Mononuclear cell (primary cell): ENCODE results near the gene ZNF569. TPM values are rescaled to one million over a fixed set of nuclear protein-coding genes. Genes with fewer than 3 reads are reported as not detected.

Source experiments
- H3K27me3 ChIP-seq: 2 replicates; pipeline ENCODE4 v1.6.0; 2011; ENCODE audit warnings: low read length, control low read depth; ENCODE audit not compliant: insufficient read depth
- H3K4me1 ChIP-seq: 2 replicates; pipeline ENCODE4 v1.5.1; 2011; ENCODE audit warnings: mild to moderate bottlenecking, low read length, control low read depth; ENCODE audit not compliant: insufficient read depth
- H3K4me3 ChIP-seq: 2 replicates; pipeline ENCODE4 v1.5.1; 2011; ENCODE audit warnings: mild to moderate bottlenecking, low read length, moderate library complexity
- H3K9me3 ChIP-seq: 2 replicates; pipeline ENCODE4 v1.5.1; 2011; ENCODE audit warnings: low read depth, mild to moderate bottlenecking, control low read depth, low read length
- total RNA-seq: library from RNA; depleted of rRNA; stranded (reverse); fragments of >200 nt; gene quantifications from one replicate; pipeline ENCODE4 v1.2.3, GENCODE V29; 2012

ZNF569 gene
- total RNA-seq: 6.0 TPM

DNA sequence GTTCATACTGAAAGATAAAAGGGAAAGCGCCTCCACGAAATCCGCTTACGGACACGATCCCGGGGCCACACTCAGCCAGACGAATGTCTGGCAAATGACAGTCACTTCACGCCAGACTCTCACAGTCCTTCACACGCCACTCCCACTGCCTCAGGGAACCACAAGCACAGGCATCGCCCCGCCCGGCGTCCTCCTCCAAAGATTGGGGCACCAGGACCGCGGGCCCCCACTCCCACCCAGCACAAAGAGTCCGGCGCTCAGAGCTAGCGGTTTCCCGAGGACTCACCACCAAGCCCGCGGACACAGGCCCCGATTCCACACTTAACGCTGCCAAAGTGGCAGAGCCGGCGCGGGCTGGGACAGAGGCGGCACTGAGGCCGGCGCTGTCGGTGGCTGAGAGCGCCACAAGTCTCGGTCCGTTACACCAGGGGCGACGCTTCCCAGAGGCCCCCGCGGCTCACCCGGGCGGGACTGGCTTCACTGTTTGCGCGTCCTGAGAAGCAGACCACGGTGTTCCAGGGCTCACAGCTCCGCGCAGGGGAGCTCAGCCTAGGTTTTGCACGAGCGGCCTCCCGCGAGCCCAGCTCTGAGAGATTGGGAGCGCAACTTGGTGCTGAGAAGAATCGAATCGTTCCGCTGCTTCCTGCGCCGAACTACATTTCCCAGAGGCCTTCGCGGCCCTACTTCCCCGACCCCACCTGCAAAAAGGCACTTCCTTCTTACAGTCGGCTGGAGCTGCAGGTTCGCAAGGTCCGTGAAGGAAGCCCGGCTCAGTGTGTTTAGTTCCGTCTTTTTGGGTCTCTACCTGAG, at the start of gene ZNF569:
Gene ZNF569, minus strand, starts transcription at position 647 of the 810 bp plus-strand sequence. CDS start 22,523 bp downstream, outside the sequence.
- H3K27me3 ChIP-seq: no peaks in the 10 kb centered on the region
- H3K9me3 ChIP-seq: peaks cover 16% of the 10 kb centered on the region
- H3K4me3 ChIP-seq: peak within 1 kb of the TSS; percentile 80
- H3K4me1 ChIP-seq: peaks cover 37% of the 10 kb centered on the region

GRCh38 chr19:37513397-37513796, 46.2 kb upstream of the ZNF569 start:
- Histone ChIP-seq H3K27me3 (no peaks in the 10 kb centered on the region), H3K4me3 (no peak overlapping the region), H3K9me3 (peaks cover 12% of the 10 kb centered on the region), H3K4me1 (no peaks in the 10 kb centered on the region)

- peaks cover 8% of the 10 kb centered on the region for H3K4me1 ChIP-seq
- no peaks in the 10 kb centered on the region for H3K27me3 ChIP-seq
- H3K4me3 ChIP-seq: no peak overlapping the region
- H3K9me3 ChIP-seq: peaks cover 15% of the 10 kb centered on the region
Observed at GRCh38 chr19:37511821-37512220, 44.6 kb upstream of the ZNF569 start.

DNA sequence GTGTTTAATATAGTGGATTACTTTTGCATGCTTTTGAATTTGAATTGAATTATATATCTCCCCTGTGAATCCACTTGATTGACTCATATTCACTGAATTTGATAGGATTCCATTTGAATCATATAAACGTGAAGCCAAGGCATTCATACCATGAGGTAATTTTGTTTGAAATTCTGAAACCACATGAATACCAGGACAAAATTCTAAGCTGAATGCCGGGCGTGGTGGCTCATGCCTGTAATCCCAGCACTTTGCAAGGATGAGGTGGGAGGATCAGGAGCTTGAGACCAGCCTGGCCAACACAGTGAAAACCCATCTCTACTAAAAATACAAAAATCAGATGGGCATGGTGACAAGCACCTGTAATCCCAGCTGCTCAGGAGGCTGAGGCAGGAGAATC, 43.9 kb upstream of the ZNF569 start:
- no peaks in the 10 kb centered on the region for H3K27me3 ChIP-seq
- peaks cover 8% of the 10 kb centered on the region for H3K4me1 ChIP-seq
- H3K4me3 ChIP-seq: no peak overlapping the region
- H3K9me3 ChIP-seq: peaks cover 14% of the 10 kb centered on the region

- peaks cover 18% of the 10 kb centered on the region for H3K4me1 ChIP-seq
- H3K9me3 ChIP-seq: peaks cover 6% of the 10 kb centered on the region
- H3K4me3 ChIP-seq: peak overlapping the region; percentile 57
- no peaks in the 10 kb centered on the region for H3K27me3 ChIP-seq
Observed at GRCh38 chr19:37507167-37507464, 39.9 kb upstream of the ZNF569 start.

- Histone ChIP-seq H3K27me3 (no peaks in the 10 kb centered on the region), H3K4me1 (peaks cover 18% of the 10 kb centered on the region), H3K4me3 (peak within 1 kb of the TSS; percentile 57), H3K9me3 (peaks cover 6% of the 10 kb centered on the region)
Observed at GRCh38 chr19:37506387-37507166, 39.3 kb upstream of the ZNF569 start, which contains the start of gene ZNF793. TSS of gene ZNF793 (plus strand) at chr19:37506939. CDS start at chr19:37523440, 16,501 bp downstream.

DNA sequence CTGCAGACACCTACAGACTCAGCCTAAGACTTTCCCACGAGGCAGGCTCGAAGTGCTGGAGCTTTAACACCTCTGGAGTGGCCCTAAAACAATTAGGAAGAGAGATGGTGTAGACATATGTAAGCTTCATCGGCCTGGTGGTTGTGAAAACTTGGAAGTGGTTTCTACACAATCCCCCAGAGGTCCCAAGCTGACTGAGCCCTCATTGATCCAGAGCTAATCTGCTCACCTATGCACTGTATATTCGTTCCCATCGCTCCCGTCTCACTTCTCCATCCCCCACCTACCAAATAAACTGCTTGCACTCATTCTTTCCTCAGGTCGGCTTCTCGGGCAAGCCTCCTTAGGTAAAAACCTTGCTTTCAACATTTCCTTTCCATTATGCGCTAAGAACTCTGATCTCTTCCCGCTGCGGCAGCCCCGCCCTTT, 38.7 kb upstream of the ZNF569 start:
- Histone ChIP-seq H3K9me3 (peaks cover 6% of the 10 kb centered on the region), H3K4me1 (peaks cover 18% of the 10 kb centered on the region), H3K27me3 (no peaks in the 10 kb centered on the region), H3K4me3 (peak overlapping the region; percentile 57)

- Histone ChIP-seq H3K27me3 (no peaks in the 10 kb centered on the region), H3K9me3 (peaks cover 56% of the 10 kb centered on the region)
Observed at GRCh38 chr19:37492213-37492612, 25.0 kb upstream of the ZNF569 start.

GRCh38 chr19:37484406-37485168, 17.3 kb upstream of the ZNF569 start:
- peaks cover 95% of the 10 kb centered on the region for H3K9me3 ChIP-seq
- no peak overlapping the region for H3K4me3 ChIP-seq
- H3K27me3 ChIP-seq: no peaks in the 10 kb centered on the region
- H3K4me1 ChIP-seq: no peaks in the 10 kb centered on the region

More at GRCh38 chr19:37492213-37492612, 25.0 kb upstream of the ZNF569 start:
- Histone ChIP-seq H3K4me3 (no peak overlapping the region), H3K4me1 (no peaks in the 10 kb centered on the region)

DNA sequence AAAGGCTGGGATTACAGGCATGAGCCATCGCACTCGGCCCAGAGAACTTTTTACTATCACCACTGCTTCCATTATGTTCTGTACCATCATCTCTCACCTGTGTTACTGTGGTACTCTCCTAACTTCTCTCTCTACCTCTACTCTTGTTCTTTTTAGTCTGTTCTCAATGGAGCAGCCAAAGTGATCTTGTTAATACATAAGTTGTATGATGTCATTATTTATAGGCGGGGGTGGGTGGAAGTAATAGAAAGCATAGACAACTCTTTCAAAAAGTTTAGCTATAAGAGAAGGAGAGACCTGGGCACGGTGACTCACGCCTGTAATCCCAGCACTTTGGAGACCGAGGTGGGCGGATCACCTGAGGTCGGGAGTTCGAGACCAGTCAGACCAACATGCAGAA, 4.9 kb upstream of the ZNF569 start:
- Histone ChIP-seq H3K9me3 (peaks cover 21% of the 10 kb centered on the region), H3K4me1 (peaks cover 28% of the 10 kb centered on the region), H3K4me3 (no peak overlapping the region), H3K27me3 (no peaks in the 10 kb centered on the region)

GRCh38 chr19:37470216-37470615, 3.0 kb upstream of the ZNF569 start:
- no peak overlapping the region for H3K4me3 ChIP-seq
- peaks cover 37% of the 10 kb centered on the region for H3K4me1 ChIP-seq
- no peaks in the 10 kb centered on the region for H3K27me3 ChIP-seq

GRCh38 chr19:37468961-37469777, 1.9 kb upstream of the ZNF569 start, which contains the start of gene ZNF570:
TSS of gene ZNF570 (plus strand) at chr19:37469356. CDS start at chr19:37470355, 999 bp downstream.
- Histone ChIP-seq H3K9me3 (peaks cover 11% of the 10 kb centered on the region), H3K4me1 (peaks cover 37% of the 10 kb centered on the region), H3K27me3 (no peaks in the 10 kb centered on the region), H3K4me3 (peak within 1 kb of the TSS; percentile 65)

More at GRCh38 chr19:37470216-37470615, 3.0 kb upstream of the ZNF569 start:
- peaks cover 12% of the 10 kb centered on the region for H3K9me3 ChIP-seq

GRCh38 chr19:37467608-37468090, 405 bp upstream of the ZNF569 start:
- no peaks in the 10 kb centered on the region for H3K27me3 ChIP-seq
- peaks cover 37% of the 10 kb centered on the region for H3K4me1 ChIP-seq
- peak overlapping the region; percentile 80 for H3K4me3 ChIP-seq
- H3K9me3 ChIP-seq: peaks cover 9% of the 10 kb centered on the region

DNA sequence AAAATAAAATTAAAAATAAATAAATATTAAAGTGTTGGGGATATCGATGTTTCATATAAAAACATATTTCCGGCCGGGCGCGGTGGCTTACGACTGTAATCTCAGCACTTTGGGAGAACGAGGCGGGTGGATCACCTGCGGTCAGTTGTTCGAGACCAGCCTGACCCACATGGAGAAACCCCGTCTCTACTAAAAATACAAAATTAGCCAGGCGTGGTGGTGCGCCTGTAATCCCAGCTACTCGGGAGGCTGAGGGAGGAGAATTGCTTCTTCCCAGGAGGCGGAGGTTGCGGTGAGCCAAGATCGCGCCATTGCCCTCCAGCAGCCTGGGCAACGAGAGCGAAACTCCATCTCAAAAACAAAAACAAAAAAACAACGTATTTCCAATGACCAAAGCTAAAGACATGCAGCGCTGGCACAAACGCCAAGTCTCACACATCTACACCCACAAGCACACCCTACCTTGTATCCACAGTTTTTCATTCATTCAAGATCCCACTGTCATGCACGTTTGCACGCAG, 907 bp downstream of the ZNF569 start:
- Histone ChIP-seq H3K4me3 (peak overlapping the region; percentile 80), H3K9me3 (peaks cover 21% of the 10 kb centered on the region), H3K4me1 (peaks cover 37% of the 10 kb centered on the region), H3K27me3 (no peaks in the 10 kb centered on the region)
